ENCODE data around the gene SLC7A4.
"Not testable (repeated sequence)": the region's sequence is repeated elsewhere in the genome, so short reads cannot be mapped to it uniquely, and the experiment has no call there.

SLC7A4 gene

DNA sequence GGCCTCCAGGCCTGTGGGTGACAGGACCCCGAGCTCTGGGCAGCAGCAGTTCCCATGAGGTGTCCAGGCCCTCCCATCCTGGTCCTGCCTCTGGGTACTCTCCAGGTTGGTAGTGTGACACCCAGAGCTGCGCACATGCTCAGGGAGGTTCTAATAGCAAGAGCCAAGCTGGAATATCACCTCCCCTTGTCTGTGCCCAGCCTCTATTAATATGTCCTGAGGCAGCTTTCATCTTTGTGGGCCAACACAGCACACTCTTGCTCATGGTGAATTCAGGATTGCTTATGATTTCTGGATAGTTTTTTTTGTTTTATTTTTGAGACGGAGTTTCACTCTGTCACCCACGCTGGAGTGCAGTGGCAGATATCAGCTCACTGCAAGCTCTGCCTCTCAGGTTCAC is 14.0 kb downstream of the SLC7A4 start:
- DNase-seq = no peak

DNA sequence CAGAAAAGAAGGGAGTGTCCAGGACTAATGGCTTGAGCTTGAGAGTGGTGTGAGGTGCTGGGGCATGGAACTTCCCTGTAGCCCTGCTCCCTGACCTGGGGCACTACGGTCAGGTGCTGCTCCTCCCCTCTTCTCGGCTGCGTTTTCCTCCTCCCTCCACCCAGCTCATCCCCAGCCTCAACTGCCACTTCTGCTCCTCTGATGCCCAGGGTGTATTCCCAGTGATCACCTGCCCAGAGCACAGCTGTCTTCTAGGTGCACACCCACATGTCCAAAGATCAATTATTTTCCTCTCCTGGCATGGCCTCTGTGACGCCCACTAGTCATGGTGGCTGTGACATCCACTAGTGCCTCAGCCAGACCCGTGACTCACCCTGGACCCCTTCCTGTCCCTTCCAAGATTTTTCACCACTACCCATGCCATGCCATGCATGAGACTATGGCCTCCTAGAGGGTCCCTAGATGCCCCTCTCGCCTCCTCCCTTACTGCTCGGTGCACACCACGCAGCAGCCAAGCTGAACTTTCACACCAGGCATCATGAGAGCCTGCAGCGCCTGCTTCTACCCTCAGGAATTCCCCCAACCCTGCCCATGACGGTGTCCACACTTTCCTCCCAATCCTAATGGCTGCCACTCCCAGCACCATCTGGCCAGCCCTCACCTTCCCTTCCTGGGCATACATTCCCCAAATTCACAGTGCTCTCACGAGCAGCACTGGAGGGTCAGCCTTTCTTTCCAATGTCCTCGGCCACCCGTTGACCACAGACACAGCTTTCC is 15.5 kb downstream of the SLC7A4 start:
- no peak for DNase-seq

DNA sequence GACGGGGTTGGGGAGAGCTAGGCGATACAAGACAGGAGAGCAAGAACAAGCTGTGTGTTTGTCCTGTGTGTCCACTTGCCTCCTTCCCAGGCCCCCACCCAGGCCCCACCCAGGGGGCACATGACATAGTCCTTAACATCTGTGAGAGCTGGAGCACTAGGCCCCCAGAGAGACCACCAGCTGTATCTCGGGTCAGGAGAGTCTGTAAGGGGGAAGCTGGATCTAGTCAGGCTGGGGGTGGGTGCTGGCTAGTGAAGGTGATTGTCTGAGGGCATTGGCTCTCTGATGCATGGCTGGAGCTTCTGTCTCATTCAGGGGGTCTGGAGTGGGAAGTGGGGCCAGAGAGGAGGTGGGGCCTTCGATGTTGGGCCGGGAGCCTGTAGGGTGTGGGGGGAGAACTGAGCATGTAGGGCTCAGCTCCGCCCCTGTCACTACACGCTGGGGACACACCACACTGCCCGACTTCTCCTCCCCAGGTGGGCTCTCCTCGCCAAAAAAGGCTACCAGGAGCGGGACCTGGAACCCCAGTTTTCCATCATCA is 16.8 kb downstream of the SLC7A4 start:
- no peak for DNase-seq

DNA sequence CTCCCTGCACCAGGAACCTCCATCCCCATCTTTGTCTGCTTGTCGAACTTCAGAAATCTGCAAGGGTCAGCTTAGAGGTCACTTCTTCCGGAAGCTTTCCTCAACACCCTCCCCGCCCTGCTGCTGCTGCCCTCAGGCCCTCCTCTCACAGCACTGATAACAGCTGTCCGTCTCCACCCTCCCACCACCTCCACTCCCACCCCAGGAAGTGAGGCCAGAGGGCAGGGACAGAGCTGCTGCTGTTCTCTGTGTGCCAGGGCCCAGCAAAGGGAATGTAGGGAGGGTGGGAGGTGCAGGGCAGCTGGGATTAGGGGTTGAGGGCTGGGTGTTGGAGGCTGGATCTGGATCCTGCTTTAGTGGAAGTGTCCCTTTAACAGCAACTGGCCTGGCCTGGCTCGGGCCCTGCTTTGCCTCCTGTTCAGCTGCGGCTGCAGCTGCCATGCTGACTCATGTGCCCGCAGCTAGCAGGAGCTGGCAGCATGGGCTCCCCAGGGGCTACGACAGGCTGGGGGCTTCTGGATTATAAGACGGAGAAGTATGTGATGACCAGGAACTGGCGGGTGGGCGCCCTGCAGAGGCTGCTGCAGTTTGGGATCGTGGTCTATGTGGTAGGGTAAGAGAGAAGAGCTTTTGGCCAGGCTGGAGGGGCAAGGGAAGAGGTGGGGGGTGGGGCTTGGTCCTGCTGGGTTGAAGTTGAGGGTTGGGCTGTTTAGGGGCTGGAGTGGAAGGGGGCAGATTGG is 17.5 kb downstream of the SLC7A4 start, which contains the start of gene P2RX6:
Gene P2RX6, plus strand, starts transcription at position 440 of the 740 bp plus-strand sequence. Its CDS starts 10 bp downstream, at position 450.
- DNase-seq = peak; percentile 81

DNA sequence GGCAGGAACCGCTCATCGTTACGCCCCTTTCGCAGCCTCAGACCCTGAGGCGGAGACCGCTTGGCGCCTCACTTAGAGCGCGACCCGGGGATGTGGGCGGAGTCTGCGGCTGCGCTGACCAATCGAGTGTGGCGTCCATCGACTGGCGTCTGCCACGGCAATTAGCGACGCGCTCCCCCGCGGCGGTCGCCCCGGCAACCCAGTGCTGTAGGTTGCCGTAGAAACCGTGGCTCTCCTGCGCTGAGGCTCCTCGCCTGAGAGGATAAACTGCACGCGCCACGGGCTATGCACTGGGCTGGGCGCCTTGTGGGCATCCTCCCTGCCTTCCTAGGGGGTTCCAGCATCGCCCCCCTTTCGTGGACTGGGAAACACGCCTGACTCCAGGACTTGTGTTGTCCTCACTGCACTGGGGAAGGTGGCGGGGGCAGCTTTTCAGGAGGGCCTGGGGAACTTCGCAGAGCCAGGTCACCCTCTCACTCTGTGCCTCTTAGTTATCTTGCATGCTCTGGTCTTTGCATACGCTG is 18.1 kb downstream of the SLC7A4 start:
- DNase-seq = peak; percentile 98

DNA sequence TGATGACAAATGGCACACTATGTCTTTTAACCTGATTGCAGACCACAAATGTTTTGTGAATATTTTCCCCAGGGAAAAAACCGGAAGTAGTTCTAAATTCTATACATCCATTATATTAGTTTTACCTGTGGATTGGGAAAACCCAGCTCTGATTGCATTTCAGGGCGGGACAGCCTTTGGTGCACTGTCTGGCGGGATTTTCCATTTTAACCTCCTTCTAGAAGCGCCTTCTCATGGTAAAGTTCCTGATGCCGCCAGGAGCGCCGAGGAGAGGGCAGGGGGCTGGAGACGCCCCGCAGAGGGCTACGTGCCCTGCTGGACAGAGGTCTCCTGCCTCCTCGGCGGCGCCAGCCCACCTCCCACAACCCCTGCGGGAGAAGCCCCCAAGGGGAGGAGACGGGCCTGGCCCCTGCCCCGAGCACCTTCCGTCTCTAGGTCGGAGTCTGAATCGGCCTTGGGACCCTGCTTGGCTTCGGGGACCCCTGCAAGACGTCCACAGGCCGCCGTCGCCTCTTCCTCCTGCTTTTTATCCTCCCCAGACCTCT is 18.6 kb downstream of the SLC7A4 start:
- no peak for DNase-seq

DNA sequence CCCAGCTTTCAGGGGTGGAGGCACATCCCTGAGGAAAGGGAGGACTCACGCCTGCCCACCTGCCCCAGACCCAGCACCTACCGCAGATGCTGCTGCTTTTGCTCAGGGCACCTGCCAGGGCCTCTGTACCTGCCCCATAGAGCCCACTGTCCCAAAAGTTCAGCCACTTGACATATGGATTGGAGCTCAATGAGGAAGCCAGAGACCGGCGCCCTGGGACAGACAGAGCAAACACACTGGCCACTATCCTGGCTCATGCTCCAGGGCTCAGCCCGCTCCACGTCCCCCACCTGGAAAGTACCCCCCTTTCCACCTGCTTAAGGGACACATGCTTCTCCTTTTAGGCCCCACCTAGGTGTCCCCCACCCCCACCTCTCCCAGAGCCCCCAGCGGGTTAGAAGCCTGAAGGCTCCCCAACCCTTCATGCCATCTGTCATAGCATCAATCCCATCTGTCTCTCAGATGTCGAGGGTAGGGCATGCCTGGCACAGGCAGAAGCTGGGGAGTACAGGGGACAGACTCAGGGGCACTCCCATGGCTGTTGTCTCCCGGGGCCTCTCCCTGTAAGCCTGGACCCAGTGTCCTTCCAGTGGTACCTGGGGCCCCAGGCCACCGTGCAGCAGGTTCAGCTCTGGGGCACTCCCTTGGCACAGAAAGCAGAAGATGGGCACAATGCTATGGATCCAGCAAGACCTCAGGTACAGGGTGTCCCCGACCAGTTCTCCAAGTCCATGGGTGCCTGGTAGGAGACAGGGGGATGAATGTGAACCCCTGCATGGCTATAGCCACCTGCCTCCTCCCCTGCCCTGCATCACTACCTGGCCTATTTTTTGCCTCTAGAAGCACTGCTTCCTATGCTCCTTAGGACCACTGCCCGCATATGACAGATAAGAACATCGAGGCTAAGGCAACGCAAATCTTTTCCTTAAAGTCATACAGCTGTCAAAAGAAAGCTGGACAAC is 19.6 kb downstream of the SLC7A4 start:
- no peak for DNase-seq

DNA sequence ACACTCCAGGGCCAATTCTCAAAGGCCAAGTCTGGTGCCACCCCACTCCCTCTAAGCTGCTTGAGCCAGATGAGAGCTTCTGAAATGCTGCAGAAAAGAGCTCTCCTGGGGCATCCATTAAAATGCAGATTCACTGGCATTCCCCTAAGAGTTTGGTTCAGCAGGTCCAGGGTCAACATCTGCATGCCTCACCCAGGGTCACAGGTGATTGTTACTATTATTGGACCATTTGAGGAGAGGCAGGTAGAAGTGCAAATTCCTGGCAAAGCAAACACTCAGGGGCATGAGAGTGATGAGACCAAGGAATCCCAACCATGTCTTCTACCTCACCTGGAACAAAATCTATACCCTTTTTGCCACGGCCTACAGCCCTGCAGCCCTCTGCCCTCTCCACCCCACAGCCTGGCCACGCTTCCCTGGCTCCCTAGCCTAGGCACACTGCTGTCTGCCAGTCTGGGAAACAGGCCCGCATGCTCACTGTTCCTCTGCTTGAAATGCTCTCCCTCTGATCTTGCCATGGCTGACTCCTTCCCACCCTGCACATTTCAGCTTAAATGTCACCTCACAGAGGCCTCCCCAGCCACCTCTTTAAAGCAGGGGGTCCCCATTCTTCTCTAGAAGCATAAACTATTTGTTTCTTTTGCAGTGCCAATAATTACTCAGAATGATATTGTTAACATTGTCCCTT is 21.8 kb downstream of the SLC7A4 start:
- DNase-seq = no peak

DNA sequence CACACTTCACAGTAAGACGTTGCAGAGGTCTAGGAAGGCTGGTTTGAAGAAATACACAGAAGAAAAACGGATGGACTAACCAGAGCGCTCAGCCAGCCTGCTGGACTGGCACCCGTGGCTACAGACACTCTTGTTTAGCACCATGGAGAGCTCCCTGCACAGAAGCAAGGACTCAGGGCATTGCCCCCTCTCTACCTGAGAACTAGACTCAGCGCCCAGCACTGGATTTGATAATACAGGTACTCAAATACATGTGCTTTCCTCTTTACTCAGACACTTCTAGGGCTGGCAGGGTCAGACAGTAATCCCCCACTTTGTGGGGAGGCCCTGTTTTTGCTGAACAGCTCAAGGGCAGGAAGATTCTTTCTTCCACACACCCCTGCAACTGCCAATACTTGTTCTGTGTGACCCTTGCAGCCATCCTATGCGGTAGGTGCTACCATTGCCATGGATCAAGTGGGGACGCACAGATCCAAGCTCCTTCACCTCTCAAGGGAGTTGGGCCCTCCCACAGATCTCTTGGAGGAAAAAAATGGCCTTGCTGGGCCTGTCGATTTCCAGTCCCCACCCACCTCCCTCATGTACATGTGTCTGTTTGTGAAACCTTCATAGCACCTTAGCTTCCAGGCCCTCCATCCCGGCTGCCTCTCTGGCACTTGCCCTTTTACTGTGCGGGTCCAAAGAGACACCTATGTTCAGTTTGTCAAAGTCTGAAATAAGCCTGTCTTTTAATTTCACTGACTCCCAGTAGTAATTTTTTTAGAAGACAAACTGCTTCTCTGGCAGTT is 22.5 kb downstream of the SLC7A4 start:
- DNase-seq = no peak

DNA sequence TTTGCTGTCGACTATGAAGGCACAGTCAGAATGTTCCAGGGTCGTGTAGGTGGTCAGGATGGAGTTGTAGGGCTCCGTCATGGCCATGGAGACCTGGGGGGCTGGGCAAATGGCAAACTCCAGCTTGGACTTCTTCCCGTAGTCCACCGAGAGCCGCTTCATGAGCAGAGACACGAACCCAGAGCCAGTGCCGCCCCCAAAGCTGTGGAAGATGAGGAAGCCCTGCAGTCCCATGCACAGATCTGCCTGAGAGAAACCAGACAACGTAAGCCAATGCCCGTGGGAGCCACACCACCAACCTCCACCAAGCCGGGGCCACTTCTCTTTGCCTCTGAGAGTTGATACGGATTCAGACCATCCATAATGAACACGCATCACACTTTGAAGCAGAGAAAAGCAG is 23.2 kb downstream of the SLC7A4 start:
- DNase-seq = not testable (repeated sequence)

DNA sequence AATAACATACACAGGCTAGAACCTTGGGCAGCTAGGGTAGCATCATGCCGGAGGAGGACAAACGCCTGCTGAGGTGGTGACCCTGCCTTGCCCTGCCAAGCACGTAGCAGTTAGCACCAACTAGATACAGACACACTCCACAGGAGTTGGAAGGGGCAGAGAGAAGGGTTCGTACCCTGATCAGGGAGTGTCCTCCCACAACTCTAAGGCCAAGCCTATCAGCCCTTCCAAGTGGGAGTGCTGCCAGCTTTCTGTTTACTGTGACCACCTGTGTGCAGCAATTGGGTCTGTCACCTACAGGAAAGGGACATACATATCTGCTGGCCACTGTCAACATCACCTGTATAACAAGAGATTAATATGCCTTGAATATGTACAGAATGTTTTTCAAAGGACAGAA is 28.6 kb downstream of the SLC7A4 start:
- no peak for DNase-seq

DNA sequence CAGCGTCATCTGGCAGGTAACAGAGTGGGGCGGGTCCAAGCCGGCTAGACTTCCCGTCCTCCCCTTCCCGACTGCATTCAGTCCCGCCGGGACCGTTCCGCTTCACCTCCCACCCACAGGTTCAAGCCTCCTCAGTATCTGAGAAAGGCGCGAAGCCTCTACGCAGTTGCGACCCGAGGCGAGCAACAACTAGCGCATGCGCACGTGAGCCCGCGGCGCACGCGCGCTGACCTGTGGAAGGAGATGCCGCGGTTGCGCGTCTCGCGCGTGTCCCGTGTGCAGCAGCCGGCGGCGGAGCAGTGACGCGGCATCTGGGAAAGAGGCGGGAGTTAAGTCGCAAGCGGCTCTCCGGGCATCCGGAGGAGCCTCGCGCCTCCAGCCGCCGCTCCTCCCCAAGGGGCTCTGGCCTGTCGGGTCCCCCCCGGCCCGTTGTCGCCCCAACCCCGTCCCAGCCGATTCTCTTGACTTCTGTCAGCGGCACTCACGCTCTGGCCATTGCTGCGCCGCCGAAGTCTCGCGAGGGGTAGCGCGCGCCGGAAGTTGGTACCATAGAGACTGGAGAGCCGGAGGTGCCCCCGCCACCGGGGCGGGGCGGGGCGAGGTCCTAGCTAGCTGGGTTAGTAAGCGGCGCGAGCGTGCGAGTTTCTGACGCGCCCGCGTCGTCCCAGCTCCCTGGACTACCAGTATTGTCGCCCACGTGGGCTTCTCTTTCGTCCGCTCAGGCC is 30.6 kb downstream of the SLC7A4 start, which contains the start of gene THAP7:
Gene THAP7, minus strand, starts transcription at position 518 of the 725 bp plus-strand sequence. Its CDS starts 207 bp downstream, at position 311.
- peak; percentile 98 for DNase-seq

DNA sequence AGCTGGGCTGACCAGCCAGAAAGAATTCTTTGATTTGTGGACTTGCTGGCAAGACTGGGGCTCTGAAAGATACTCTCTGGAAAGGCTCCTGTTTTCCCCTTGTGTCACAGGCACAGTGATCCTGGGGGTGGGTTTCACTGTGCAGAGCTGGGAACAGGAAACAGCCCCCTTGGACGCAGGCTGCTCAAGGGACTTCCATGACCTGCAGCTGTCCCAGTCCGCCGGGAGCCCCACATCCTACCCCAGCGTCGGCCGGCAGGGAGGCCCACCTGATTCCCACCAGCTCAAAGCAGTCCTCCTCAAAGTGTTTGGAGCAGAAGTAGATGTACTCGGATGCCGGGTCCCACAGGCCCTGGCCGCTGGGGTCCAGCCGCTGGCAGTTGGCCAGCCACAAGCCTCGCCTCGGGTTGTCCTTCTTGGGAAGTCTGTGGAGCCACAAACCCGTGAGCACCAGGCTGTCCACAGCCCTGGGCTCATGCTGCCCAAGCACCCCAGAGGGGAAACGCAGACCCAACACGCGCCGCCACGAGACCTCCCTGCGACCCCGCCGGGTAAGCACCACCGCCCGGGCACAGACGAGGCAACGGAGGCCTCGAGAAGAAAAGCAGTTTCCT is 31.3 kb downstream of the SLC7A4 start:
- no peak for DNase-seq

DNA sequence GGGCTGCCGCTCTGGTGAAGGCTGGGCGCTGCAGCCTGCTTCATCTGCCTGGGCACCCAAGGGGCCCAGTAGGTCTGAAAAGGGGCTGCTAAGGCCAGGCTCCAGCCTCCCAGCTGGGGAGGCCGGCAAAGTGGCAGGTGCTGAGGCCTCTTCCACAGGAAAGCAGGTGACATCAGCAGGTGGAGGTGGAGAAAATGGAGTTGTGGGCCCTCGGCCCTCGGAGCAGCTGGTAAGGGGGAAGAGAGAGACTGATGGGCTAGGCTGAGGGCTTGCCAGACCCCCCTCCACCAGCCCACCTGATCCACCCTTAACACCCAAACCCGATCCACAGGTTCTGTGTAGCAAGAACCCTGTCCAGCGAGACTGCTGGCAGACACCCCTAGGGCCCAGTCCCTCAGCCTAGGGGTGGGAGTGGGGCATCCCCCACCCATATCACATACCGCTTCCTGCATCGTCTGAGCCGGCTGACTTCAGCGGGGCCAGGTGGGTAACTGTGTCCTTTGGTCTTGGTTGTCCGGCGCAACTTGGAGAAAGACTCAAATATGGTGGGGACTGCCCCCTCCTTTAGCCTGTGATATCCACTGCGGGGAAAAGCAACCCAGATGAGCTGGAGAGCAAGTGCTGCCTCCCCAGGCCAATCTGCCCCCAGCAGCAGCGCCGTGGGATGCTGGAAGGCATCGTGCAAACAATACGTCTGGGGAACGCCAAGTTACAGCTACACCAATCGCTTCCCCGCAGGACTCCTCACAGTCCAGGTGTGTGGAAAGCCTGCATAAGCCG is 32.0 kb downstream of the SLC7A4 start:
- no peak for DNase-seq

DNA sequence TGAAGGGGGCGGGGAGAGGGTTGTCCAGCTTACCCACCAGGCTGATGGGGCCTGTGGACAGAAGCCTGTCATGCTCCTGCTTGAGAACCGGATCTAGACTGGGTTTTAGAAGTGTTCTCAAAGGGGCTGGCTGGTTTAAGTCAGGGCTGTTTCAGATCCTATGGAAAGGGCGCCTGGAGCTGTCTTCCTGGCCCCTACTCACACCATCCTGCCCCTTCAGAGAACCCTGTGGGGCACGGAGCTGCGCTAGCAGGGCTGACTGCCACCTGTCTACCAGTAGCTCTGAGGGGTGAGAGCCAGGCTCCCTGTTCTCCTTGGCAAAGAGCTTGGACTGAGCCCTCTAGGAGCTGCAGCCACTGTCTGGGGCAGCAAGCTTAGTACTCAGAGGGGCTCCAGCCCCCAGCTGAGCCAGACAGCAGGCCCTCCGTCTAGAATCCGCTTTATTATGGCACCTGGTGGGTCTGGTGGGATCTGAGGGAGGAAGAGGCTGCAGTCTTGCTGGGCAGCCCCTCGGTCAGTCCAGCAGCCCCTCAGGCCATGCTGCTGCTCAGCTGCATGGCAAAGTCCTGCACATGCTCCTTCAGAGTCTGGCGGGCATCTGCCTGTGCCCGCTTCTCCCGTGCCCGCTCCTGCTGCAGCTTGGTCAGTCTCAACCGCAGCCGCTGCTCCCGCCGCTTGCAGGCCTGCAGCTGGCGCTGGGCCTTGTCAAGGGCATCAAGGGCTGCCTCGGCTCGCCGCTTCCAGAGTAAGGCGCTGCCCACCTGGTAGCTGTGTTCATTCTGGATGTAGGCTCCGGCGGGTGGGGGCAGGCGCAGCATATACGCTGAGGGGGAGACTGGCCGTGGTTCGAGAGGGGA is 32.8 kb downstream of the SLC7A4 start:
- DNase-seq = no peak

DNA sequence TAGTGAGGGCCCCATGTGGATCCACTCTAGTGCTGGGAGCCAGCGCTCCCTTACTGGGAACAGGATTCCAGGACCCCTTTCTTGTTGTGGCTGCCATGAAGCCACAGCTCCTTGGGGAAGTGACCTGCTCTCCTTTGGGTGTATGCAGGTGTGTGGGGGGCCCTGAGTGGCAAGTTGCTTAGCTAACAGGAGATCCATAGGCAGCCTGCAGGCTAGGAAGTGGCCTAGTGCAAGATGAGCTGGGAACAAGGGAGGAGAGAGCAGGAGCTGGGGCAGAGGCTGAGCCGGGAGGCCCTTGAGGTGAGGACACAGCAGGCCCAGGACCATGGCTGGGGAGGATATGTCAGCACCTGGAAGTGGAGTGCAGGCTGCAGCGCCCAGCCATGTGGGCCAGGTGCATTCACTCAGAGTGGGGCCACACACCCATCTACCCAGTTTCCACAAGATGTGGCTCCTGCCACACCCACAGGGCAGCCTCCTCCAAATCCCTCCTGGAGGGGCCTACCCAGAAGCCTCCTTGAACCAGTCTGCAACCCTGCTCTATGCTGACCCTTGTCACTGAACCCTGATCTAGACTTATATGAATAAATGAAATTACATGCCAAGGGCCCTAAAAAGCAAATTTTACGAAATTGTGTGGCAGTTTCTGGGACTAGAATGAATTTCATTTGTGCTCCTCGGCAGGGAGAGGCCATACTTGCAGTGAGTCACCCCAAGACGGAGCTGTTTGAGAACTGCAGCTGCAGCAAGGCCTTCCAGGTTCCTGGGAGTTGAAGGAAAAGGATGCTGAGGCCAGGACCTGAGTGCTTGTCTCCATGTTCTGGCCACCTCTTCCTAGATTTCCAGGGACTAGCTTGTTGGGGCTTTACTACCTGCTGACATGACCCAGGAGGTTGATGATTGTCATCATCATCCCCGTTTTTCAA is 33.7 kb downstream of the SLC7A4 start:
- DNase-seq = no peak

Data from NCI-H2227 treated with DMSO at 0.1 percent for 48 hours (cell line).